ENCODE measurements around the gene EEF1A2. TPM values are rescaled to one million over a fixed set of nuclear protein-coding genes. Genes with fewer than 3 reads are reported as not detected.

The EEF1A2 gene
- total RNA-seq, 6 experiments from 2014 or later, result 0.22 to 153 (median 1.0) TPM

GRCh38 chr20:63508072-63508768 is 9.3 kb upstream of the EEF1A2 start:
- intact Hi-C loops (cut with DNase I), result no loop called here
- no peaks in the 10 kb centered on the region for H3K36me3 ChIP-seq
- H3K27me3 ChIP-seq, result no peaks in the 10 kb centered on the region
- ATAC-seq, result no peak
- peak in 1 of 3 donors; percentile 33 for DNase-seq
- no peak for TF ChIP-seq CTCF (IDR thresholded peaks at IDR 0.05)
- no peak for TF ChIP-seq POLR2A (IDR thresholded peaks at IDR 0.05)
- no peak overlapping the region for H3K27ac ChIP-seq
- 81% methylated on average over 13 of the region's 33 CpGs for WGBS (ENCODE audit: insufficient coverage, low coverage, low lambda C conversion rate, missing lambda C conversion rate)
- H3K4me3 ChIP-seq, result no peak overlapping the region
- H3K4me1 ChIP-seq, result no peaks in the 10 kb centered on the region
- H3K9me3 ChIP-seq, result no peaks in the 10 kb centered on the region

GRCh38 chr20:63507083-63507743 is 8.3 kb upstream of the EEF1A2 start:
- H3K27ac ChIP-seq, result no peak overlapping the region
- 76% methylated on average over 4 of the region's 30 CpGs for WGBS (ENCODE audit: insufficient coverage, low coverage, low lambda C conversion rate, missing lambda C conversion rate)
- H3K4me3 ChIP-seq, result no peak overlapping the region
- intact Hi-C loops (cut with DNase I), result no loop called here
- TF ChIP-seq CTCF (IDR thresholded peaks at IDR 0.05) (no peak), POLR2A (IDR thresholded peaks at IDR 0.05) (no peak)
- no peaks in the 10 kb centered on the region for H3K27me3 ChIP-seq
- peak in 1 of 3 donors; percentile 31 for DNase-seq
- no peaks in the 10 kb centered on the region for H3K36me3 ChIP-seq
- no peaks in the 10 kb centered on the region for H3K9me3 ChIP-seq
- no peak for ATAC-seq
- no peaks in the 10 kb centered on the region for H3K4me1 ChIP-seq

GRCh38 chr20:63505723-63506122 is 6.8 kb upstream of the EEF1A2 start:
- 38% methylated on average over 3 of the region's 12 CpGs for WGBS (ENCODE audit: insufficient coverage, low coverage, low lambda C conversion rate, missing lambda C conversion rate)
- intact Hi-C loops (cut with DNase I), result no loop called here
- DNase-seq (peak in 1 of 3 donors; percentile 16), ATAC-seq (no peak)
- Histone ChIP-seq H3K9me3 (no peaks in the 10 kb centered on the region), H3K4me1 (no peaks in the 10 kb centered on the region), H3K36me3 (no peaks in the 10 kb centered on the region), H3K27me3 (no peaks in the 10 kb centered on the region), H3K4me3 (no peak overlapping the region), H3K27ac (no peak overlapping the region)
- TF ChIP-seq POLR2A (IDR thresholded peaks at IDR 0.05) (no peak), CTCF (IDR thresholded peaks at IDR 0.05) (no peak)

GRCh38 chr20:63505281-63505680 is 6.4 kb upstream of the EEF1A2 start:
- H3K36me3 ChIP-seq, result no peaks in the 10 kb centered on the region
- H3K9me3 ChIP-seq, result no peaks in the 10 kb centered on the region
- H3K4me3 ChIP-seq, result no peak overlapping the region
- H3K27ac ChIP-seq, result no peak overlapping the region
- WGBS (ENCODE audit: insufficient coverage, low coverage, low lambda C conversion rate, missing lambda C conversion rate), result 79% methylated on average over 4 of the region's 8 CpGs
- intact Hi-C loops (cut with DNase I), result no loop called here
- TF ChIP-seq CTCF (IDR thresholded peaks at IDR 0.05) (no peak), POLR2A (IDR thresholded peaks at IDR 0.05) (no peak)
- ATAC-seq (no peak), DNase-seq (peak in 1 of 3 donors; percentile 15)
- no peaks in the 10 kb centered on the region for H3K27me3 ChIP-seq
- no peaks in the 10 kb centered on the region for H3K4me1 ChIP-seq

Measured in right lobe of liver (tissue), 6 donors.